NCI-H748 (cell line): ENCODE measurements around the gene CD69.
"Not testable (repeated sequence)": the region's sequence is repeated elsewhere in the genome, so short reads cannot be mapped to it uniquely, and the experiment has no call there.

Experiments used
- DNase-seq: peaks from one replicate; lab custom pipeline; 2025; ENCODE audit not compliant: unreplicated experiment; lab: John Stamatoyannopoulos, UW

Gene CD69

DNA sequence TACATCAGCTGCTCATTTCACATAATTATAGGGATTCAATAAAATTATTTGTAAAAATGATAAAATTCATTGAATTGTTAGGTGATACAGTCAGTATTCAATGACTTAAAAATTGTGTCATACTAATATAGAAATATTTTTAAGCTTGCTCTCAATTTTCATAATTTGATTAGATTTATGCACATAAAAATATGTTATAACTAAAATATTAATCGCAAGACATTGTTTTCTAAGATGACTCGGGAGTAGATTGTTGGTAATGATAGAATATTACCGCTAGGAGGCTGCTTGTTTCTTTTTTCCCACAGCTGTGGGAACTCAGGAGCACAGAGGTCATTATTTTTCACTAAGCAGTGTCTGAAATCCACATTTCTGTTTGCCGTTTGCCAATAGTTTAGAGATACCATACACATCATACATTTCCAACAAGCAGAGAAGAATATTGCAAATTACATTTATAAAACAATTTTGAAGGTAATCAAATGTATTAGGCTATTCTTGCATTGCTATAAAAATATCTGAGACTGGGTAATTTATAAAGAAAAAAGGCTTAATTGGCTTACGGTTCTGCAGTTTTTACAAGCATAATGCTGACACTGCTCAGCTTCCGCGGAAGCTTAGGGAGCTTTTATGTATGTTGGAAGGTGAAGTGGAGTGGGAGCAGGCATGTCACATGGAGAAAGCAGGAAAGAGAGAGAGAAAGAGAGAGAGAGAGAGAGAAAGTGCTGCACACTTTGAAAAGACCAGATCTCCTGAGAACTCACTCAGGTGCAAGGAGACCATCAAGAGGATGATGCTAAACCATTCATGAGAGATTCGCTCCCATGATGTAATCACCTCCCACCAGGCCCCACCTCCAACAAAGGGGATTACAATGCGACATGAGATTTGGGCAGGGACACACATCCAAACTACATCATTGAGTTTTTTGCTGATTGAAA, 9.2 kb downstream of the CD69 start:
- DNase-seq = peak; percentile 2

DNA sequence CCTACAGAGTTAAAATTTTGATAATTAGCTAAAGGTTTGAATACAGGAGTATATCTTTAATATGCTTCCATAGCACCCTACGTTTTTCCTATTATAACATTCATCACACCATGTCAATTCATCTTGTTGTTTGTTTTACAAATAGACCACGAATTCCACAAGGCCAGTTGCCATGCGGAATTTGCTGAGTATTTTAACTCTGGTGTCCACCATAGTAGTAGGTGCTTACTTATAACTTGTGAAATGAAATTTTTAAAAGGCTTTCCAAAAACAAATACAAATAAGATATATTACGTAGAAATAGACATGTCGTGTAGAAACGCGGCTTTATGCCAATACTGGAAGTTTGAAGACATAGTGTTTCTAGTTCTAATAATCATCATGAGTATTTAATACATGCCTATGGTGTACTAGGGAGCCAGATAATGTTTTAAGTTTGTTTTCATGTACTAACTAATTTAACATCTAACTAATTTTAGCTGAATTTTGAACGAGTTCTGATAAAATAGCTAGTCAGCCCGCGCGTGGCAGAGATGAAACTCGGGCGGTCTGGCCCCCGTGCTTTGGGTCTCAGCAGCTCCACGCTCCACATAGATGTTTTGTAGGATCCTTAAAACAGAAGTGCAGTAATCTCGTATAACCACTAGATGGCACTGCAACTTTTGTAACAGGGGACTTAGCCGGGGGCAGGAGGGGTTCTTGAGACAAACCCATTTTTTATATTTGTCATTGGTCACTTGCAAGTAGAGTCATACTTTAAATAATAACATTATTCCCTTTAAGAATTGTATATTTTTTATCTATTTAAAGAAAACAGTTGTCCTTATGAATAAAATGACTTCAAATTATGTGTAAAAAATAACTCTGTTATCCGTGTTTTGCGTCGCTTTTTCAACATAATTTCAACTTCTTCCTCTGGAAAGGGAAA, 10.2 kb downstream of the CD69 start:
- peak; percentile 60 for DNase-seq

DNA sequence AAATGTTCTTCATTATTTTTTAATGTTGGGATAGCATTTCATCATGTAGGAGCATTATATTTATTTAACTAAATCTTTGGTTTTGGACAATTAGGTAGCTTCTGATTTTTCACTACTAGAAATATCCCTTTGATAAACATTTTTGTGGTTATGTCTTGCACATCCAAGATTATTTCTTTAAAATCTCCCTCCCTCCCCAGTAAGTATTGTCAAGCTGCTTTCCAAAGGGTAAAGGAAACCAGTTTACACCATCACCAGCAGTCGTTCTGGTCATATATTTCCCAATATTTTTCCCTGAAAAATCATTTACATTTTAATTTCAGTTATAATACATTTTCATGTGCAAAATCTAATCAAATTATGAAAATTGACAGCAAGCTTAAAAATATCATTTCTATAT, 11.1 kb downstream of the CD69 start:
- DNase-seq = no peak

DNA sequence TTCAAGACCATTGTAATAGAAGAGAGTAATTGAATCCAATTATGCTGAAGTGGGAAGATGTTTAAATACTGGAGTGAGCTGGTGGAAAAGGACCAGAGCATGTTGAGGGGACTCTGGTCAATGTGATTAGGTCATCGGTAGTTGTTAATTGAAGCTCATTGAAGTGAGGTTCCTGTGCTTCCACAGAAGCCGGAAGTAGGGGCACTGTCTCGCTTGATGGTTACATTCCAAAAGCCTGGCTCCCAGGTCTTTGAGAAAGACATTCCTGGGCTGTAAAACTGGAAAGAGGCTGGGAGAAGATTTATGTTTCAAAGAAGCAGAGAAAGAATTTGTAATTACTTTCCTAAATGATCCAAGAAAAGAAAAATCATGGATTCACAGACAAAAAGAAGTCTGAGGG, 15.5 kb downstream of the CD69 start:
- DNase-seq = peak; percentile 1

DNA sequence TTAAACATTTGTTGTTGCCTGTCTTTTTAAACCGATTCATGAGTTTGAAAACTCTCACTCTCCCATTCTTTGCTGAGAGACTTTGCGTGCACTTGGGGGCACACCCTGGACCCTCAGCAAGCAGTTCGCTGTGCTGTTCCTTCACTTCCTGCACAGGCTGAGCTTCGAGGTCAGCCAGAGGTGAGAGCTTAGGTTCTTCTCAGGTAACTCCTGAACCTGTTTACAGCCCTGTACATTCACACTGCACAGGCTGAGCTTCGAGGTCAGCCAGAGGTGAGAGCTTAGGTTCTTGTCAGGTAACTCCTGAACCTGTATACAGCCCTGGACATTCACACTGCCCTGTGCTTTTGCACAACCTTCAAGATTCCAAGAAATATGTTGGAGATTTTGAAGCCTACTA, 18.0 kb downstream of the CD69 start:
- no peak for DNase-seq

DNA sequence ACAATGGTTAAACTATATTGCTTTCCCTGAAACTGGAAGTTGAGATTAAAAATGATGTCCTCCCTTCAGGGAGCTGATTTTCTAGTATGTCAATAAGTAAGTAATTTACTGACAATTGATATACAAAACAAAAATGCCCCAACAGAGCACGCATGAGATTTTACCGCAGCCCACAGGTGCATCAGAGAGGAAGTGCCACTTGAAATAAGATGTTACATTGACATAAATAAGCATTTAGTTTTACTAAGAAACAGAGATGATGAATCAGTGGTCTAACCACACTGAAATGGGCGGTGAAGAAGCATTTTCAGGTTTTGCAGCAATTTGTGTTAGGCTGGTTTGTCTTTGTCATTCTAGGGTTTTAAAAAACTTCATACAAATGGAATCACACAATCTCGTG, 19.0 kb downstream of the CD69 start:
- no peak for DNase-seq

DNA sequence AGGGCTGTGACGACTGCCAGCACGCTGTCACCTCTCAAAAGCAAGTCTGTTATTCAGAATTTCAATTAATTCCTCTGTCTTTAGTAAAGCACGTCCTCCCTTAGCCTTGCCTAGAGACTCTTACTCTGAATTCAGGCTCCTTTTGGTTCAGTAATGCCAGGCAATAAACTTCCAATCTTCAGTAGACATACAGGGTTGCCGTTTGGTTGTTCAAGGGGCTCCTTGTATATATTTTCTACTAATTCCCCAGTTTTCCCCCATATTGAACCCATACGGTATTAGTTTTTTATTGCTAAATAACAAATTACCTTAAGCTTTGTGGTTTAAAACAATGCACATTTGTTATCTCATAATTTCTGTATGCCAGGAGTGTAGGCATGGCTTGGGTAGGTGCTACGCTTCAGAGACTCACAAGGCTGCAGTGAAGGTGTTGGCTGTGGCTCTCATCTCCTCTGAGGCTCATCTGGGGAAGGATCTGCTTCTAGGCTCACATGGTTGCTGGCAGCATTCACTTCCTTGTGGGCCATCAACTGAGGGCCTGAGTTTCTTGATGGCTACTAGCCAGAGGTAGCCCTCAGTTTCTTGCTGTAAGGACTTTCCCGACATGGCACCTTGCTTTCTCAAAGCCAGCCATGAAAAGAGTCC, 20.5 kb downstream of the CD69 start:
- DNase-seq = no peak

DNA sequence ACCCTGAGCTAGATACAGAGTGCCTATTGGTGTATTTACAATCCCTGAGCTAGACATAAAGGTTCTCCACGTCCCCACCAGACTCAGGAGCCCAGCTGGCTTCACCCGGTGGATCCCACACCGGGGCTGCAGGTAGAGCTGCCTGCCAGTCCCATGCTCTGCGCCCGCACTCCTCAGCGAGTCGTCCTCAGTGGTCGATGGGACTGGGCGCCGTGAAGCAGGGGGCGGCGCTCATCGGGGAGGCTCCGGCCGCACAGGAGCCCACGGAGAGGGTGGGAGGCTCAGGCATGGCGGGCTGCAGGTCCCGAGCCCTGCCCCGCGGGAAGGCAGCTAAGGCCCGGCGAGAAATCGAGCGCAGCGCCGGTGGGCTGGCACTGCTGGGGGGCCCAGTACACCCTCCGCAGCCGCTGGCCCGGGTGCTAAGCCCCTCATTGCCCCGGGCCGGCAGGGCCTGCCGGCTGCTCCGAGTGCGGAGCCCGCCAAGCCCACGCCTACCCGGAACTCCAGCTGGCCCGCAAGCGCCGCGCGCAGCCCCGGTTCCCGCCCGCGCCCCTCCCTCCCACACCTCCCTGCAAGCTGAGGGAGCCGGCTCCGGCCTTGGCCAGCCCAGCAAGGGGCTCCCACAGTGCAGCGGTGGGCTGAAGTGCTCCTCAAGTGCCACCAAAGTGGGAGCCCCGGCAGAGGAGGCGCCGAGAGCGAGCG, 21.1 kb downstream of the CD69 start:
- not testable (repeated sequence) for DNase-seq

DNA sequence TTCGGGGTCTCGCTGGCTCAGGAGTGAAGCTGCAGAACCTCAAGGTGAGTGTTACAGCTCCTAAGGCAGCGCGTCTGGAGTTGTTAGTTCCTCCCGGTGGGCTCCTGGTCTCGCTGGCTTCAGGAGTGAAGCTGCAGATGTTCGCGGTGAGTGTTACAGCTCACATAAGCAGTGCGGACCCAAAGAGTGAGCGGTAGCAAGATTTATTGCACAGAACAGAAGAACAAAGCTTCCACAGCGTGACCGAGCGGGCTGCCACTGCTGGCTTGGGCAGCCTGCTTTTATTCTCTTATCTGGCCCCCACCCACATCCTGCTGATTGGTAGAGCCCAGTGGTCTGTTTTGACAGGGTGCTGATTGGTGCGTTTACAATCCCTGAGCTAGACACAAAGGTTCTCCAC, 21.8 kb downstream of the CD69 start:
- not testable (repeated sequence) for DNase-seq

DNA sequence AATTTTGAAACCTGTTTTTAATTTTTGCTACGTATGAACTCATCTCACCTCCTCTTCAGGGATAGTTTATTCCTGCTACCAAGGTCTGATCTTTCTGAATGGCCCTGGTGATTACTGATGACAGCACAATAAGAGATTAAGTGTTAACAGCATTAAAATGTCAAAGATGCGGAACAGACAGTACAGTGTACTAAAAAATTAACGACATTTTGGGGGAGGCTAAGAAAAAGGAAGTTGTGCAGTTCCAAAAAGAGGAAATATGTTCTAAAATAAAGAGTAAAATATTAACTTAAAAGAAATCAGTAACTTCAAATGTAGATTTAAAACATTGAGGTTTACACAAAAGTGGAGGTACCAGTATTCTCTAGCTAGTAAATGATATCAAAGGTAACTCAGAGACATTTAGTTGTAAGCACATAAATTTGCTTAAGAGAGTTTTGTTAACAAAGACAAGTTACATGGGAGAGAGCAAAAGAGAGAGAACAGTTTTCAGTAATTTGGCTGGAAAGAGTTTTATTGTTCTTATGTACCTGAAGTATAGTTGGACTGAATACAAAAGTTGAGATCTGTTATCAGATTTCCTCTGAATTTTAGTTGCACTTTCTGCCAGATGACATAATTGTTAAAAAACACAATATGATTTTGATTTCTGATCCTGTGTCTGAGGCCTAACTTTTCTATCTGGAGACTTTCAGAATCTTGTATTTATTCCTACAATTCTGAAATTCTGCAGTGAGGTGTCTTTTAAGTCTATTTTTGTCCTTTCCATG, 23.6 kb downstream of the CD69 start:
- DNase-seq = no peak

DNA sequence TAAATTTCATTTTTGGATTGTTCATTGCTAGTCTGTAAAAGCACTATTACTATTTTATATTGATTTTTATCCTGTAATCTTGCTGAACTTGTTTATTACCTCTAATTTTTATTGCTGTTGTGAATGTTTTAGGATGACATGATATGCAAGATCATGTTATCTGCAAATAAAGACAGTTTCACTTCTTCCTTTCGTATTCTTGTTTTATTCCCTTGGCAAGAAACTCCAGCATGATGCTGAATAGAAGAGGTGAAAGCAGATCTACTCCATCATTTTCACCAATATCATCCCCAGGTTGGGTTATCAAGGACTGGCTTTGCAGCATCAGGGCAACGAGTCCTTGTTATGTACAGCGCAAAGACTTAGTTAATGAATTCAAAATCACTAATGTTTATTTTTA, 25.1 kb downstream of the CD69 start:
- no peak for DNase-seq

DNA sequence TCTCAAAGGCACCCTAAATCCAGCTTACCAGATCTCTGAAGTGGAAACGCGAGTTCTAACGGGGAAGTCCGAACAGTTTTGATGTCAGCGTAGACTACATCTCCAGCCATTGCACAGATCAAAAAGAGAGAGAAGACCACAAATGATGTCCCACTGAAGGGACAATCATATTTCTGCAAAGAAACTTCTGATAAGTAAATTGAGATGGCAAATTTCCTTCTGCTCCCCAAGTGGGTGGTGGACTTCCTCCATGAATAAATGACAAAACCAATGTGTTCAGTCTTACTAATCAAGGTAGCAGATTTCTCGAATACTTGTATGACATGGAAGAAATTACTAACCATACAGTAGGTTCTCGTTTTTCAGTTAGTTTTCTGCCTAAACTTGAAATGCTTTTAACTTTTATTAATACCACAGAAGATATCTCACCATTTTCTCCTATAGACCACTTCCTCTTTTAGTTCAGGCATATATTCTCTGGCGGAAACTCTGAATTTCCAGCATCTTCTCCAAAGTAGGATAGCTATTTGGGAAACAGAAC, 27.7 kb downstream of the CD69 start, which contains the start of gene CLECL1:
CLECL1 (minus strand) TSS at position 177 of the 541 bp plus-strand sequence.
- no peak for DNase-seq

DNA sequence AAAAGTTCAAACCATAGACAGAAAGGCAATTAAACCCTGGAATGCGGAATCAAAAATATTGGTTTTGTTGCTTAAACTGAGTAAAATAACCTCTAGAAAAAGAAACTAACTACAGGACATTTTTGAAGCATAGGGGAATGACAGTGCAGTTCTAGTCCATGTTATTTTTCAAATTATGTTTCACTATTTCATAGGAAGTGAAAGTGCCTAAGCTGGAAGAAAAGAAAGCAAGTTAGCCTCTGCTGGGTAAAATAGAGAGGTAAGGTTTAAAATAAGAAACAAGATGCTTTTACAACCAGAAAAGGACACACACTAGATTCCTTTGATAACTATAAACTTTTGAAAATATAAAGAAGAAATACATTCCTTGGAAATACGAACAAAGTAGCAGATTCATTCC, 28.9 kb downstream of the CD69 start:
- no peak for DNase-seq

DNA sequence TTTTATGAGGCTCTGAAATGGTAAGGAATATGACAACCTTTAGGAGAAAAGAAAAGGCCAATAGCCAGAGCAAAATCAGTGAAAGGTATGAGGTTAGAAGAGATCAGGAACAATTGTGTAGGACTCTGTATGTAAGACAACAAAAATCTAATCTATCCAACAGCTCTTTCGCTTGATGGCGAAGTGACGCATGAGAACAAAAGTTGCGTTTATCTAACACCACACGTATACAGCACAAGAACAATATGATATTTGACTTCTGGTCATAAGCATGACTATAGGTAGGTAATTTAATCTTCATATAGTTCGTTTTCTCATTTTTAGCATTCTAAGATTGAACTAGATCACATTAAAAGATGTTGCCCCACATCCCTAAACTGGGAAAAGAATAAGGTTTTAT, 29.3 kb downstream of the CD69 start:
- DNase-seq = no peak

DNA sequence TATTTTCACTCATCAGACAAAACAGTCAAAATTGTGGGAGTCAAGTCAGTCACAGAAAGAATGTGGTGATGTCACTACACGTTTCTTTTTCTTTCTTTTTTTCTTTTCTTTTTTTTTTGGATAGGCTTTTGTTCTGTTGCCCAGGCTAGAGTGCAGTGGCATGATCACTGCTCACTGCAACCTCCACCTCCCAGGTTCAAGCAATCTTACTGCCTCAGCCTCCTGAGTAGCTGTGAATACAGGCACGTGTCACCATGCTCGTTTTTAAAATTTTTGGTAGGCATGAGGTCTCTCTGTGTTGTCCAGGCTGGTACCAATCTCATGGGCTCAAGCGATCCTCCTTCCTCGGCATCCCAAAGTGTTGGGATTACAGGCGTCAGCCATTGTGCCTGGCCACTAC, 30.1 kb downstream of the CD69 start:
- DNase-seq = no peak

DNA sequence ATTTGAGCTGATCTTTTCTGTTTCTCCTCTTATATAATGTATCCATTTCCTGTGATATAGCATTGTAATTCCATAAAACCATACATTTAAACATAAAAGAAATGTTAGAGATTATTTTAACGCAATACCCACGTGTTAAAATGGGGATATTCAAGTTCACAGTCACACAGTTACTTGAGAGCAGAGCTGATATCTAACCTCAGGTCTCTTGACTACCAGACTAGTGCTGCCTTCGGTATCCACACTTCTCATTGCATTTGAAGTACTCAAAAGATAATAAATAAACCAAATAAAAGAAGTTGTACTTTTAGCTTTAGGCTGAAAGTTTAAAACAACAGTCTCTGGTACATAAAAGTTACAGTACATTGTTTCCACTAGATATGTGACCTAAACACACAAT, 30.7 kb downstream of the CD69 start:
- no peak for DNase-seq

DNA sequence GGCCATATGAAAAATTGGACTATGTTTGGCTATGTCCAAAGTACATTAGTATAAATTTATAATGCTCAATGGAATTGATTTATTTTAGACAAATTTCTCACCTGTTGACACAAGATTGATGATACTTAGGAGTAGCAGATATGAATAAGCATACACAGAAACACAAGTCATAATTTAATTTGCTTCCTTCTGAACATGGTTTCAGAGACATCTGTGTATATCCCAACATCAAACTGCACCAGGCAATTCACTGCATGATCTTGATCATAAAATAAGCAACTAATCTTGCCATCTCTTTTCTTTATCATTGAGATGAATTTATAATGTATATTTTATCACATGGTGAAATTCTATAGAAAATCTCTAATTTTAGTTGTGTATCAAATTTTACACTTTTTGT, 31.6 kb downstream of the CD69 start:
- DNase-seq = no peak

DNA sequence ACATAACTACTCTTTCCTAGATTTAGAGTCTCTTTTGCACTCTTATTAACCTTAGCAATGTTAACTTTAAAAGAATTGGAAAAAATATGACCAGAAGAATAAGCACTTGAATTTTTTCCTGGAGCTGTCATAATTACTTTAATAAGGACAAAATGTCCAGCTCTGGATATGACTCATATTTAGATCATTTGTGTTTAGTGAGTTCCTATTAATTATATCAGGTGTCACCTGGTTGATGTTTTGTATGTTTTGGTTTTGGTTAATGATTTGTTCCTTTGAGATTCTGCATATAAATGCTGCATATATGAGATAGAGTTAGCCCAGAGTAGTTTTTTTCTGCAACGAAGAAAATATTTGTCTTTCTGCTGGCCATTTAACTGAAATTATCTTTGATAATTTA, 32.9 kb downstream of the CD69 start:
- DNase-seq = no peak

DNA sequence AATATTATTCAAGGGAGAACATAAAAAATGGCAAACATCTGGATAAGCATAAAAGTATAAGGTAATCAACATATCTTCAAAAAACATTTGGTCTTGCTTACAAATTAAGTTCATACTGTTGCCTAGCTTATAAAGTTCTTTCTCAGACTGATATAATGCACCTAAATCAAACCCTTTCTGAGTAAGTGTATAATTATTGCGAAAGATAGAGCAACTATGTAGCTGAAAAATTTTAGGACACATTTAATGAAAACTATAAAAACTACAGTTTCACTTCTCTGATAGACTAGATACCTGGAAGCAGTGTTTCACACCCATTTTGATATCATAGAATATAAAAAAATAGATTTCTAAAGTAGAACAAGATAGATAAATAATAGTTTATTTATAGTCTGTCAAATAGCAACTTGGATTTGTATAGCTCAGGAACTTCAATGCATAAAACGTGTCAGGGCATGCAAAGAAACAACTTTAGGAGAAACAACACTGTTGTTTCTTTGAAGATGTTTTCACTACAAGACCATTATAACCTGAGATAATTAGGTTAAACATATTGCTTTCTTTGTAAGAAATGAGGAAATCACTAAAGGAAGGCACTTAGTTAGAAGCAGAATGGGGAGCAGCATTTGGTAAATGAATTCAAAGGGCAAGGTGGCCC, 35.4 kb downstream of the CD69 start:
- DNase-seq = no peak
